Measurements from ENCODE around the gene STON1. TPM values are rescaled to one million over a fixed set of nuclear protein-coding genes. Genes with fewer than 3 reads are reported as not detected.
A peak's percentile ranks its signal among the peaks of the same experiment; 100 is the strongest.

STON1 gene
- total and polyA plus RNA-seq, 2 experiments from 2014 or later = 3.0 to 5.6 TPM

- H3K4me1 ChIP-seq (ENCODE audit: insufficient read depth) = peaks cover 4% of the 10 kb centered on the region; the same call in 1 of the 2 replicates
- WGBS, 2 experiments (ENCODE audit: low coverage in 1 of 2, low lambda C conversion rate in 2 of 2, missing lambda C conversion rate in 2 of 2) = 93 to 95% methylated on average over 4 of the region's 4 CpGs
- no peak for DNase-seq
- no peak overlapping the region for H3K9ac ChIP-seq
- H2AFZ ChIP-seq = no peak overlapping the region
- no peaks in the 10 kb centered on the region for H3K36me3 ChIP-seq (ENCODE audit: low read depth)
- no peaks in the 10 kb centered on the region for H3K79me2 ChIP-seq (ENCODE audit: insufficient read depth)
- no peak overlapping the region for H3K4me3 ChIP-seq
- in situ Hi-C loops (cut with MboI) = no loop called here
- TF ChIP-seq EZH2 (IDR thresholded peaks at IDR 0.05; ENCODE audit: insufficient read depth, poor library complexity, severe bottlenecking) = no peak
- TF ChIP-seq EZH2phosphoT487 (IDR thresholded peaks at IDR 0.05; ENCODE audit: insufficient read depth, low read depth) = no peak
- no peak overlapping the region for H3K27ac ChIP-seq
- no peak overlapping the region for H3K4me2 ChIP-seq (ENCODE audit: unreplicated experiment)
- H3F3A ChIP-seq (ENCODE audit: insufficient read depth) = no peaks in the 10 kb centered on the region
- no peaks in the 10 kb centered on the region for H3K9me3 ChIP-seq (ENCODE audit: low read depth)
- H3K9me2 ChIP-seq (ENCODE audit: insufficient read depth) = no peaks in the 10 kb centered on the region
- no peaks in the 10 kb centered on the region for H3K27me3 ChIP-seq (replicated peaks; ENCODE audit: insufficient read depth)
- H4K20me1 ChIP-seq (ENCODE audit: insufficient read depth) = no peaks in the 10 kb centered on the region
These were observed 32.3 kb downstream of the STON1 start for GRCh38 chr2:48562281-48562680.

GRCh38 chr2:48566592-48567310, 36.8 kb downstream of the STON1 start:
- H3K9me3 ChIP-seq (ENCODE audit: low read depth) = no peaks in the 10 kb centered on the region
- H3K4me1 ChIP-seq (ENCODE audit: insufficient read depth) = peaks cover 16% of the 10 kb centered on the region
- no peaks in the 10 kb centered on the region for H3K79me2 ChIP-seq (ENCODE audit: insufficient read depth)
- H4K20me1 ChIP-seq (ENCODE audit: insufficient read depth) = no peaks in the 10 kb centered on the region
- H3K27me3 ChIP-seq (replicated peaks; ENCODE audit: insufficient read depth) = no peaks in the 10 kb centered on the region
- H3K9ac ChIP-seq = peak overlapping the region; percentile 18; the same call in 1 of the 2 replicates
- H3K27ac ChIP-seq = no peak overlapping the region
- in situ Hi-C loops (cut with MboI) = no loop called here
- 0 out of 2 replicates have a peak, but pooled peaks cover 4% of the 10 kb centered on the region for H3F3A ChIP-seq (ENCODE audit: insufficient read depth)
- peak; percentile 65 for DNase-seq
- H3K36me3 ChIP-seq (ENCODE audit: low read depth) = no peaks in the 10 kb centered on the region
- TF ChIP-seq EZH2 (IDR thresholded peaks at IDR 0.05; ENCODE audit: insufficient read depth, poor library complexity, severe bottlenecking) (no peak), EZH2phosphoT487 (IDR thresholded peaks at IDR 0.05; ENCODE audit: insufficient read depth, low read depth) (no peak)
- 5 to 6% methylated on average over 7 of the region's 7 CpGs for WGBS, 2 experiments (ENCODE audit: low coverage in 1 of 2, low lambda C conversion rate in 2 of 2, missing lambda C conversion rate in 2 of 2)
- H2AFZ ChIP-seq = peak overlapping the region; percentile 48
- peak overlapping the region; percentile 23 for H3K4me3 ChIP-seq
- H3K9me2 ChIP-seq (ENCODE audit: insufficient read depth) = no peaks in the 10 kb centered on the region
- peak overlapping the region; percentile 45 for H3K4me2 ChIP-seq (ENCODE audit: unreplicated experiment)

- no peaks in the 10 kb centered on the region for H4K20me1 ChIP-seq (ENCODE audit: insufficient read depth)
- in situ Hi-C loops (cut with MboI) = no loop called here
- H3K9me3 ChIP-seq (ENCODE audit: low read depth) = no peaks in the 10 kb centered on the region
- no peaks in the 10 kb centered on the region for H3K36me3 ChIP-seq (ENCODE audit: low read depth)
- 70 to 74% methylated on average over 4 of the region's 4 CpGs for WGBS, 2 experiments (ENCODE audit: low coverage in 1 of 2, low lambda C conversion rate in 2 of 2, missing lambda C conversion rate in 2 of 2)
- H3K4me2 ChIP-seq (ENCODE audit: unreplicated experiment) = no peak overlapping the region
- H2AFZ ChIP-seq = no peak overlapping the region
- no peak for DNase-seq
- H3K79me2 ChIP-seq (ENCODE audit: insufficient read depth) = no peaks in the 10 kb centered on the region
- H3K9me2 ChIP-seq (ENCODE audit: insufficient read depth) = no peaks in the 10 kb centered on the region
- TF ChIP-seq EZH2 (IDR thresholded peaks at IDR 0.05; ENCODE audit: insufficient read depth, poor library complexity, severe bottlenecking) (no peak), EZH2phosphoT487 (IDR thresholded peaks at IDR 0.05; ENCODE audit: insufficient read depth, low read depth) (no peak)
- H3K27ac ChIP-seq = no peak overlapping the region
- 0 out of 2 replicates have a peak, but pooled peaks cover 4% of the 10 kb centered on the region for H3F3A ChIP-seq (ENCODE audit: insufficient read depth)
- no peak overlapping the region for H3K4me3 ChIP-seq
- peaks cover 16% of the 10 kb centered on the region for H3K4me1 ChIP-seq (ENCODE audit: insufficient read depth)
- no peaks in the 10 kb centered on the region for H3K27me3 ChIP-seq (replicated peaks; ENCODE audit: insufficient read depth)
- no peak overlapping the region for H3K9ac ChIP-seq
These were observed 37.7 kb downstream of the STON1 start for GRCh38 chr2:48567671-48568070.

- 0 out of 2 replicates have a peak, but pooled peaks cover 4% of the 10 kb centered on the region for H3F3A ChIP-seq (ENCODE audit: insufficient read depth)
- no peaks in the 10 kb centered on the region for H3K36me3 ChIP-seq (ENCODE audit: low read depth)
- H3K9me3 ChIP-seq (ENCODE audit: low read depth) = no peaks in the 10 kb centered on the region
- no peak overlapping the region for H3K4me3 ChIP-seq
- H3K9me2 ChIP-seq (ENCODE audit: insufficient read depth) = no peaks in the 10 kb centered on the region
- no peaks in the 10 kb centered on the region for H4K20me1 ChIP-seq (ENCODE audit: insufficient read depth)
- no peak overlapping the region for H3K4me2 ChIP-seq (ENCODE audit: unreplicated experiment)
- 0 out of 2 replicates have a peak overlapping the region, but pooled peaks have one; percentile 8 for H2AFZ ChIP-seq
- H3K79me2 ChIP-seq (ENCODE audit: insufficient read depth) = no peaks in the 10 kb centered on the region
- H3K4me1 ChIP-seq (ENCODE audit: insufficient read depth) = peaks cover 16% of the 10 kb centered on the region
- no peaks in the 10 kb centered on the region for H3K27me3 ChIP-seq (replicated peaks; ENCODE audit: insufficient read depth)
- peak overlapping the region; percentile 27; the same call in 1 of the 2 replicates for H3K27ac ChIP-seq
- in situ Hi-C loops (cut with MboI) = no loop called here
- DNase-seq = peak; percentile 49
- no peak for TF ChIP-seq EZH2 (IDR thresholded peaks at IDR 0.05; ENCODE audit: insufficient read depth, poor library complexity, severe bottlenecking)
- no peak for TF ChIP-seq EZH2phosphoT487 (IDR thresholded peaks at IDR 0.05; ENCODE audit: insufficient read depth, low read depth)
- no peak overlapping the region for H3K9ac ChIP-seq
- 21 to 24% methylated on average over 4 of the region's 4 CpGs for WGBS, 2 experiments (ENCODE audit: low coverage in 1 of 2, low lambda C conversion rate in 2 of 2, missing lambda C conversion rate in 2 of 2)
These were observed 38.6 kb downstream of the STON1 start for GRCh38 chr2:48568547-48568946.

All from GM23248 (cell line).